ENCODE results near the gene MCHR2. TPM values are rescaled to one million over a fixed set of nuclear protein-coding genes. Genes with fewer than 3 reads are reported as not detected.

MCHR2 gene
- total RNA-seq, 1 donor from 2014 or later = not detected

DNA sequence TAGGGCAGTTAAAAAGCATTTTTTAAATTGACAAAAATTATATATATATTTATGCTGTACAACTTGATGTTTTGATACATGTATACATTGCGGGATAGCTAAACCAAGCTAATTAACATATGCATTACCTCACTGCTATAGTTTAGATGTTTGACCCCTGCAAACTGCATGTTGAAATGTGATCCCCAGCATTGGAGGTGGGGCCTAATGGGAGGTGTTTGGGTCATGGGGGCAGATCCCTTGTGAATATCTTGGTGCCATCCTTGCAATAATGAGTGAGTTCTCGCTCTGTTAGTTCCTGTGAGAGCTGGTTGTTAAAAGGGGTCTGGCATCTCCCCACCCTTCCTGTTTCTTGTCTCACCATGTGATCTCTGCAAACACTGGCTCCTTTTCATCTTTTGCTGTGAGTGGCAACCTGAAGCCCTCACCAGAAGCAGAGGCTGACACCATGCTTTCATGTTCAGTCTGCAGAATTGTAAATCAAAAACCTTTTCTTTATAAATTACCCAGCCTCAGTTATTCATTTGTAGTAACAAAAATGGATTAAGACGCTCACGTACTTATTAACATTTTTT, 111.8 kb downstream of the MCHR2 start:
- Histone ChIP-seq H2AFZ (ENCODE audit: low read depth, low read length) (no peak overlapping the region), H3K4me1 (ENCODE audit: insufficient read depth, low read length) (no peaks in the 10 kb centered on the region), H3K27ac (ENCODE audit: low read depth, low read length) (no peak overlapping the region), H3K9ac (ENCODE audit: low read length) (no peak overlapping the region), H3K9me3 (ENCODE audit: insufficient read depth, low read depth, low read length) (no peaks in the 10 kb centered on the region), H4K20me1 (ENCODE audit: insufficient read depth, low read length) (no peaks in the 10 kb centered on the region), H3K36me3 (ENCODE audit: insufficient read depth, low read length) (no peaks in the 10 kb centered on the region), H3K4me3 (ENCODE audit: insufficient read depth, low read depth, low read length) (no peak overlapping the region), H3K79me2 (ENCODE audit: insufficient read depth, low read length) (no peaks in the 10 kb centered on the region), H3K27me3 (ENCODE audit: insufficient read depth, low read length) (no peaks in the 10 kb centered on the region), H3K4me2 (ENCODE audit: low read length) (no peak overlapping the region)
- H3K4me3 Mint-ChIP-seq (ENCODE audit: unreplicated experiment) = no peak overlapping the region
- H3K4me1 Mint-ChIP-seq (ENCODE audit: low read depth, unreplicated experiment) = no peaks in the 10 kb centered on the region
- DNase-seq (ENCODE audit: low read depth) = no peak
- TF ChIP-seq EZH2 (IDR thresholded peaks at IDR 0.05; ENCODE audit: insufficient read depth, low read length) = no peak
- TF ChIP-seq, protein P1, sequence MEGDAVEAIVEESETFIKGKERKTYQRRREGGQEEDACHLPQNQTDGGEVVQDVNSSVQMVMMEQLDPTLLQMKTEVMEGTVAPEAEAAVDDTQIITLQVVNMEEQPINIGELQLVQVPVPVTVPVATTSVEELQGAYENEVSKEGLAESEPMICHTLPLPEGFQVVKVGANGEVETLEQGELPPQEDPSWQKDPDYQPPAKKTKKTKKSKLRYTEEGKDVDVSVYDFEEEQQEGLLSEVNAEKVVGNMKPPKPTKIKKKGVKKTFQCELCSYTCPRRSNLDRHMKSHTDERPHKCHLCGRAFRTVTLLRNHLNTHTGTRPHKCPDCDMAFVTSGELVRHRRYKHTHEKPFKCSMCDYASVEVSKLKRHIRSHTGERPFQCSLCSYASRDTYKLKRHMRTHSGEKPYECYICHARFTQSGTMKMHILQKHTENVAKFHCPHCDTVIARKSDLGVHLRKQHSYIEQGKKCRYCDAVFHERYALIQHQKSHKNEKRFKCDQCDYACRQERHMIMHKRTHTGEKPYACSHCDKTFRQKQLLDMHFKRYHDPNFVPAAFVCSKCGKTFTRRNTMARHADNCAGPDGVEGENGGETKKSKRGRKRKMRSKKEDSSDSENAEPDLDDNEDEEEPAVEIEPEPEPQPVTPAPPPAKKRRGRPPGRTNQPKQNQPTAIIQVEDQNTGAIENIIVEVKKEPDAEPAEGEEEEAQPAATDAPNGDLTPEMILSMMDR (IDR thresholded peaks at IDR 0.05; ENCODE audit: insufficient read depth, low read depth, low read length) = no peak
- no peak for FAIRE-seq
- no peak overlapping the region for H3K27ac Mint-ChIP-seq (ENCODE audit: unreplicated experiment)
- H3K36me3 Mint-ChIP-seq (ENCODE audit: low read depth, unreplicated experiment) = no peaks in the 10 kb centered on the region
- peaks cover 2% of the 10 kb centered on the region for H3K27me3 Mint-ChIP-seq (ENCODE audit: low read depth, unreplicated experiment)
- no peaks in the 10 kb centered on the region for H3K9me3 Mint-ChIP-seq (ENCODE audit: unreplicated experiment)

DNA sequence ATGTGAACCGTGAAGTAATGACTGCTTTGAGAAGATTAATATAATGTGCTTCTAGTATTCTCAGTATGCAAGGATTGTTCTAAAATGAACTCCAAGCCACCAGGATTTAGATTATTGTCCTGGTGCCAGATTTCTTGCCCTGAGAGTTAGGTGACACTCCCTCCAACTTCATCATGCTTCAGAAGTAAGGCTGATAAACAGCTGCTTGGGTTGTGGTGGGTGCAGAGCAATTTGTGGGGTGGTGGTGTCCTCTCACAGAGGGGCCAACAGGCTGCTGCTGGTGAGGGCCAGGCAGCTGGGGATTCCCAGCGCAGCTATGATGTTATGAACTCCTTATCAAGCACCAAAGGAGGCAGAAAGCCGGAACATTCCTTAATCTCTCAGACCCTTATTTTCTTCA, 114.6 kb downstream of the MCHR2 start:
- TF ChIP-seq EZH2 (IDR thresholded peaks at IDR 0.05; ENCODE audit: insufficient read depth, low read length) = no peak
- TF ChIP-seq, protein P1 (IDR thresholded peaks at IDR 0.05; ENCODE audit: insufficient read depth, low read depth, low read length) = no peak
- no peak overlapping the region for H2AFZ ChIP-seq (ENCODE audit: low read depth, low read length)

DNA sequence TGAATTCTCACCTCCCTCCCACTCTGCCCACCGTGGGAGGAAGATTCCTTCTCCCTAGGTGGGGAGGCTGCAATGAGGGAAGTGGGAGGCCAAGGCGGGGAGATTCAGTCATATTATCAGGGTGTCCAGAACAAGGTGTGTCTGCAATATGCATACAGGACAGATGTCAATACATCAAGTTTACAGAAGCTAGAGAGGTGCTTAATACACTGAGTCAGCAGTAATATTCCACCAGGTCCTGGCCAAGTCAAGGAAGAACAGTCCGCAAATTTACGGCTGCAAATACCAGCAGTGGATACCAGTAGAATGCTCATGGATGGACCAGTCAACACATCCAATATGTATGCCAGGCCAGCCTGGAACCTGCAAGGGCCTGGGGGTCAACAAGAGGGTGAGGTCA, 119.0 kb downstream of the MCHR2 start:
- H3K36me3 Mint-ChIP-seq (ENCODE audit: low read depth, unreplicated experiment) = no peaks in the 10 kb centered on the region
- Histone ChIP-seq H3K36me3 (ENCODE audit: insufficient read depth, low read length) (no peaks in the 10 kb centered on the region), H3K27ac (ENCODE audit: low read depth, low read length) (no peak overlapping the region), H4K20me1 (ENCODE audit: insufficient read depth, low read length) (no peaks in the 10 kb centered on the region), H3K27me3 (ENCODE audit: insufficient read depth, low read length) (peaks cover 3% of the 10 kb centered on the region), H2AFZ (ENCODE audit: low read depth, low read length) (no peak overlapping the region), H3K4me3 (ENCODE audit: insufficient read depth, low read depth, low read length) (no peak overlapping the region), H3K9ac (ENCODE audit: low read length) (no peak overlapping the region), H3K4me2 (ENCODE audit: low read length) (no peak overlapping the region), H3K4me1 (ENCODE audit: insufficient read depth, low read length) (no peaks in the 10 kb centered on the region), H3K79me2 (ENCODE audit: insufficient read depth, low read length) (no peaks in the 10 kb centered on the region), H3K9me3 (ENCODE audit: insufficient read depth, low read depth, low read length) (no peaks in the 10 kb centered on the region)
- DNase-seq (ENCODE audit: low read depth) = no peak
- TF ChIP-seq, protein P1 (IDR thresholded peaks at IDR 0.05; ENCODE audit: insufficient read depth, low read depth, low read length) = no peak
- no peak for TF ChIP-seq EZH2 (IDR thresholded peaks at IDR 0.05; ENCODE audit: insufficient read depth, low read length)
- H3K4me1 Mint-ChIP-seq (ENCODE audit: low read depth, unreplicated experiment) = peaks cover 3% of the 10 kb centered on the region
- FAIRE-seq = no peak
- peaks cover 2% of the 10 kb centered on the region for H3K27me3 Mint-ChIP-seq (ENCODE audit: low read depth, unreplicated experiment)
- no peak overlapping the region for H3K4me3 Mint-ChIP-seq (ENCODE audit: unreplicated experiment)
- H3K9me3 Mint-ChIP-seq (ENCODE audit: unreplicated experiment) = no peaks in the 10 kb centered on the region
- no peak overlapping the region for H3K27ac Mint-ChIP-seq (ENCODE audit: unreplicated experiment)

More for the DNA sequence above, 114.6 kb downstream of the MCHR2 start:
- no peaks in the 10 kb centered on the region for H3K4me1 ChIP-seq (ENCODE audit: insufficient read depth, low read length)
- no peak overlapping the region for H3K4me2 ChIP-seq (ENCODE audit: low read length)
- Mint-ChIP-seq H3K27ac (ENCODE audit: unreplicated experiment) (no peak overlapping the region), H3K27me3 (ENCODE audit: low read depth, unreplicated experiment) (peaks cover 2% of the 10 kb centered on the region), H3K4me3 (ENCODE audit: unreplicated experiment) (no peak overlapping the region), H3K4me1 (ENCODE audit: low read depth, unreplicated experiment) (no peaks in the 10 kb centered on the region), H3K9me3 (ENCODE audit: unreplicated experiment) (no peaks in the 10 kb centered on the region), H3K36me3 (ENCODE audit: low read depth, unreplicated experiment) (no peaks in the 10 kb centered on the region)
- no peak overlapping the region for H3K9ac ChIP-seq (ENCODE audit: low read length)
- no peaks in the 10 kb centered on the region for H3K36me3 ChIP-seq (ENCODE audit: insufficient read depth, low read length)
- no peak for DNase-seq (ENCODE audit: low read depth)
- H3K79me2 ChIP-seq (ENCODE audit: insufficient read depth, low read length) = no peaks in the 10 kb centered on the region
- FAIRE-seq = no peak
- no peak overlapping the region for H3K4me3 ChIP-seq (ENCODE audit: insufficient read depth, low read depth, low read length)
- H3K9me3 ChIP-seq (ENCODE audit: insufficient read depth, low read depth, low read length) = no peaks in the 10 kb centered on the region
- no peak overlapping the region for H3K27ac ChIP-seq (ENCODE audit: low read depth, low read length)
- no peaks in the 10 kb centered on the region for H4K20me1 ChIP-seq (ENCODE audit: insufficient read depth, low read length)
- H3K27me3 ChIP-seq (ENCODE audit: insufficient read depth, low read length) = peaks cover 3% of the 10 kb centered on the region

All from astrocyte (in vitro differentiated cells and primary cell).